Activated CD8-positive, alpha-beta memory T cell treated with anti-CD3 and anti-CD28 coated beads for 1 hour (primary cell): ENCODE data around the gene CTSA.
"Not testable (repeated sequence)": the region's sequence is repeated elsewhere in the genome, so short reads cannot be mapped to it uniquely, and the experiment has no call there.

Source experiments
- DNase-seq, 2 donors: peaks; one replicate each; pipeline ENCODE4 v3.0.0-alpha.2; 2020; ENCODE audit warnings: low read depth in 1 of 2; ENCODE audit errors: extremely low read depth in 1 of 2

CTSA gene

GRCh38 chr20:45863543-45864470 lies 27.3 kb upstream of the CTSA start:
- DNase-seq: no peak

GRCh38 chr20:45866454-45866853 lies 24.7 kb upstream of the CTSA start:
- no peak for DNase-seq

GRCh38 chr20:45867136-45867818 lies 23.9 kb upstream of the CTSA start:
- DNase-seq: no peak

- DNase-seq: no peak
Measured at GRCh38 chr20:45867819-45868176, 23.3 kb upstream of the CTSA start.

GRCh38 chr20:45872626-45873025 lies 18.5 kb upstream of the CTSA start:
- DNase-seq: no peak

- DNase-seq: no peak
Measured at GRCh38 chr20:45873409-45874103, 17.6 kb upstream of the CTSA start.

- not testable (repeated sequence) for DNase-seq
Measured at GRCh38 chr20:45874104-45874481, 17.0 kb upstream of the CTSA start.

- DNase-seq: no peak
Measured at GRCh38 chr20:45874576-45874975, 16.6 kb upstream of the CTSA start.

GRCh38 chr20:45878076-45878761 lies 12.9 kb upstream of the CTSA start:
- no peak for DNase-seq

- DNase-seq: peak; percentile 95 to 97
Measured at GRCh38 chr20:45880988-45881788, 9.9 kb upstream of the CTSA start, which contains the start of gene ZSWIM1. TSS of gene ZSWIM1 (plus strand) at chr20:45881227. CDS start at chr20:45882593, 1,366 bp downstream.

GRCh38 chr20:45882469-45883099 lies 8.6 kb upstream of the CTSA start:
- DNase-seq: no peak

- DNase-seq: no peak
Measured at GRCh38 chr20:45883100-45883469, 8.1 kb upstream of the CTSA start.

- DNase-seq: no peak
Measured at GRCh38 chr20:45886590-45887345, 4.4 kb upstream of the CTSA start.

GRCh38 chr20:45887346-45887715 lies 3.8 kb upstream of the CTSA start, which contains the start of gene SPATA25:
TSS of gene SPATA25 (minus strand) at chr20:45887622. CDS start at chr20:45887590, 32 bp downstream.
- DNase-seq: no peak

- no peak for DNase-seq
Measured at GRCh38 chr20:45888681-45889080, 2.5 kb upstream of the CTSA start.

GRCh38 chr20:45890077-45890984 lies 804 bp upstream of the CTSA start:
- DNase-seq: peak in 1 of 2 donors; percentile 28

GRCh38 chr20:45892049-45892825 lies 1.1 kb downstream of the CTSA start:
- no peak for DNase-seq
